B cell (primary cell): ENCODE results near the gene FAF1. TPM values are rescaled to one million over a fixed set of nuclear protein-coding genes. Genes with fewer than 3 reads are reported as not detected.

ENCODE experiments used
- ATAC-seq: fragments of 200-7000 bp; cut with Tn5 transposase; one replicate; pipeline ENCODE4 v1.10.0; 2021; ENCODE audit warnings: low read depth, mild to moderate bottlenecking, moderate number of reproducible peaks, moderate library complexity
- CTCF ChIA-PET: fragments of 350-600 bp; sonication (Branson Sonifier 250); formaldehyde crosslinking; loops from one replicate; lab custom pipeline; 2021; ENCODE audit warnings: antibody characterized with exemption, inconsistent platforms; lab: Charles Lee
- POLR2A ChIA-PET: fragments of 350-600 bp; sonication (Branson Sonifier 250); formaldehyde crosslinking; loops from one replicate; lab custom pipeline; 2021; ENCODE audit warnings: antibody characterized with exemption; lab: Charles Lee
- DNase-seq: peaks from one replicate; pipeline ENCODE4 v3.0.0; 2013
- H2AFZ ChIP-seq: 2 replicates; pipeline ENCODE4 v1.6.1; 2012; ENCODE audit warnings: mild to moderate bottlenecking, low read depth, low read length; ENCODE audit not compliant: insufficient read depth, poor library complexity, severe bottlenecking
- H3K27ac ChIP-seq, 2 donors: 1 replicate in 1 of 2; 2 replicates in 1 of 2; pipeline ENCODE4 v1.5.1; 2012 to 2013; ENCODE audit warnings: low read length in 2 of 2, mild to moderate bottlenecking in 2 of 2, moderate library complexity in 1 of 2
- H3K27me3 ChIP-seq, 4 experiments: fragments of 200-600 bp in 1 of 4; sonication (generic) in 1 of 4; replicated peaks in 1 of 4; 1 replicate in 2 of 4; 2 replicates in 2 of 4; pipeline versions ENCODE4 v1.6.1 to v1.7.0; 2013 to 2016; ENCODE audit warnings: low read length in 3 of 4, mild to moderate bottlenecking in 2 of 4, mixed read lengths in 1 of 4, moderate library complexity in 1 of 4; ENCODE audit not compliant: insufficient read depth in 4 of 4, control insufficient read depth in 3 of 4; ENCODE audit errors: control extremely low read depth in 1 of 4
- H3K36me3 ChIP-seq, 2 experiments: replicated peaks in 1 of 2; 1 replicate in 1 of 2; 2 replicates in 1 of 2; pipeline versions ENCODE4 v1.6.1 to v1.7.1; 2013; ENCODE audit warnings: low read length in 1 of 2; ENCODE audit not compliant: insufficient read depth in 2 of 2, control insufficient read depth in 1 of 2; ENCODE audit errors: control extremely low read depth in 1 of 2, extremely low read depth in 1 of 2
- H3K4me1 ChIP-seq, 2 donors: fragments of 200-600 bp in 1 of 2; sonication (generic) in 1 of 2; 1 replicate in 1 of 2; 2 replicates in 1 of 2; pipeline versions ENCODE4 v1.5.1 to v1.6.1; 2013 to 2017; ENCODE audit warnings: low read length in 2 of 2; ENCODE audit not compliant: control insufficient read depth in 2 of 2, insufficient read depth in 2 of 2
- H3K4me2 ChIP-seq: replicated peaks from 2 replicates; pipeline ENCODE3; 2012; ENCODE audit warnings: mild to moderate bottlenecking, low read depth, low read length; ENCODE audit not compliant: poor library complexity, severe bottlenecking
- H3K4me3 ChIP-seq, 5 experiments: fragments of 200-600 bp in 1 of 5; sonication (generic) in 1 of 5; 1 replicate in 3 of 5; 2 replicates in 2 of 5; pipeline versions ENCODE4 v1.5.1 to v1.7.0; 2011 to 2016; ENCODE audit warnings: low read length in 4 of 5, mild to moderate bottlenecking in 4 of 5, low read depth in 2 of 5, control low read depth in 1 of 5, moderate library complexity in 1 of 5; ENCODE audit not compliant: insufficient read depth in 1 of 5; ENCODE audit errors: control extremely low read depth in 1 of 5, extremely low read depth in 1 of 5
- H3K79me2 ChIP-seq: fragments of 200-600 bp; sonication (generic); one replicate; pipeline ENCODE4 v1.6.0; 2016; ENCODE audit warnings: low read length; ENCODE audit not compliant: control insufficient read depth, insufficient read depth
- H3K9ac ChIP-seq: fragments of 200-600 bp; sonication (generic); 2 replicates; pipeline ENCODE4 v1.6.1; 2017; ENCODE audit warnings: mild to moderate bottlenecking, low read length, moderate library complexity
- H3K9me3 ChIP-seq, 3 donors: one replicate each; pipeline versions ENCODE4 v1.6.1 to v1.7.1; 2013; ENCODE audit warnings: low read length in 2 of 3; ENCODE audit not compliant: control insufficient read depth in 2 of 3, insufficient read depth in 1 of 3; ENCODE audit errors: control extremely low read depth in 1 of 3
- H4K20me1 ChIP-seq: 2 replicates; pipeline ENCODE4 v1.6.0; 2012; ENCODE audit warnings: mild to moderate bottlenecking, low read length; ENCODE audit not compliant: insufficient read depth, control insufficient read depth, poor library complexity, severe bottlenecking
- H3K27ac Mint-ChIP-seq: one replicate; pipeline ENCODE4 v1.8.0; 2021; ENCODE audit warnings: mixed read lengths
- H3K27me3 Mint-ChIP-seq: one replicate; pipeline ENCODE4 v1.8.0; 2021; ENCODE audit warnings: mixed read lengths
- H3K4me1 Mint-ChIP-seq: one replicate; pipeline ENCODE4 v1.8.0; 2021; ENCODE audit warnings: mixed read lengths
- H3K4me3 Mint-ChIP-seq: one replicate; pipeline ENCODE4 v1.8.0; 2021; ENCODE audit warnings: mixed read lengths
- H3K9me3 Mint-ChIP-seq: one replicate; pipeline ENCODE4 v1.8.0; 2022; ENCODE audit warnings: mixed read lengths; ENCODE audit not compliant: insufficient read depth
- EZH2 ChIP-seq: IDR thresholded peaks from 2 replicates; pipeline ENCODE4 v1.6.1; 2012; ENCODE audit warnings: borderline replicate concordance, low read depth, mild to moderate bottlenecking, moderate library complexity, low read length; ENCODE audit not compliant: insufficient read depth, poor library complexity, severe bottlenecking
- WGBS: methylation state at CpG from one replicate; pipeline ENCODE4 v1.1.5; 2013; ENCODE audit warnings: missing lambda C conversion rate; ENCODE audit not compliant: insufficient coverage; 5-methylcytosine and 5-hydroxymethylcytosine counted together
- intact Hi-C: fragments of 100-400 bp; cut with micrococcal nuclease; formaldehyde crosslinking; loops from one replicate; pipeline ENCODE4 v1.10.0; 2022
- polyA plus RNA-seq: library from polyadenylated mRNA; depleted of rRNA; stranded (reverse); fragments of >200 nt; gene quantifications from 2 replicates; pipeline ENCODE4 v1.2.3, GENCODE V29; 2012
- total RNA-seq, 2 donors: library from RNA; stranded (reverse); fragments of 120-200 nt in 1 of 2; gene quantifications; 1 replicate in 1 of 2; 2 replicates in 1 of 2; pipeline versions ENCODE4 v1.2.3 to v1.2.4, GENCODE V29; 2013 to 2022
- TF ChIP-seq, protein P1 (sequence below): fragments of 200-600 bp; IDR thresholded peaks from one replicate; pipeline ENCODE4 v1.8.0; 2022; ENCODE audit warnings: antibody characterized with exemption, mild to moderate bottlenecking

Gene FAF1
- total and polyA plus RNA-seq, 2 donors (not counting 1 experiment from before 2014, with no cell fraction given): 10.1 to 58.4 TPM

DNA sequence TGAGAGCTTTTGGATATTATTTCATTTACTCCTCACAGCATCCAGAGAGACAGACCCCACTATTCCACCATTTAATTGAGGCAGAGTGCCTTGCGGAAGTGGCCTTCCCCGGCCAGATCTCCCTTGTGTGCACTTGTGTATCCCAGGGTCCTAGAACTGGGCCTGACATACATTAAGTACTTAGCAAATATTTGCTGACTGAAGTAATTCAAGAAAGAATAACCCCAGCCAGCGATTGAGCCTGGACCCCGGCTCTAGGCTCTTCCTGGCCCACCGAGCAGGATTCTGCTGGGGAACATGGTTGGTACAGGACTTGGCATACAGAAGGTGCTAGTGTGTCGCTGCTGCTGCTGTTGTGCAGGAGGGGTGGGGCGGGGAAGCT, 545.2 kb downstream of the FAF1 start:
- Mint-ChIP-seq H3K27ac (no peak overlapping the region), H3K9me3 (peaks cover 4% of the 10 kb centered on the region), H3K27me3 (peaks cover 57% of the 10 kb centered on the region), H3K4me3 (no peak overlapping the region), H3K4me1 (peaks cover 16% of the 10 kb centered on the region)
- Histone ChIP-seq H3K27me3 (peaks cover 0 to 63% (median 44%) of the 10 kb centered on the region in 4 experiments), H4K20me1 (no peaks in the 10 kb centered on the region), H3K9me3 (peaks cover 0 to 58% (median 5%) of the 10 kb centered on the region in 3 donors), H3K4me1 (peaks cover 24 to 31% of the 10 kb centered on the region in 2 donors), H2AFZ (no peak overlapping the region), H3K79me2 (no peaks in the 10 kb centered on the region), H3K36me3 (no peaks in the 10 kb centered on the region), H3K9ac (no peak overlapping the region), H3K4me3 (no peak overlapping the region), H3K27ac (no peak overlapping the region), H3K4me2 (no peak overlapping the region)
- no peak for TF ChIP-seq EZH2
- TF ChIP-seq, protein P1, sequence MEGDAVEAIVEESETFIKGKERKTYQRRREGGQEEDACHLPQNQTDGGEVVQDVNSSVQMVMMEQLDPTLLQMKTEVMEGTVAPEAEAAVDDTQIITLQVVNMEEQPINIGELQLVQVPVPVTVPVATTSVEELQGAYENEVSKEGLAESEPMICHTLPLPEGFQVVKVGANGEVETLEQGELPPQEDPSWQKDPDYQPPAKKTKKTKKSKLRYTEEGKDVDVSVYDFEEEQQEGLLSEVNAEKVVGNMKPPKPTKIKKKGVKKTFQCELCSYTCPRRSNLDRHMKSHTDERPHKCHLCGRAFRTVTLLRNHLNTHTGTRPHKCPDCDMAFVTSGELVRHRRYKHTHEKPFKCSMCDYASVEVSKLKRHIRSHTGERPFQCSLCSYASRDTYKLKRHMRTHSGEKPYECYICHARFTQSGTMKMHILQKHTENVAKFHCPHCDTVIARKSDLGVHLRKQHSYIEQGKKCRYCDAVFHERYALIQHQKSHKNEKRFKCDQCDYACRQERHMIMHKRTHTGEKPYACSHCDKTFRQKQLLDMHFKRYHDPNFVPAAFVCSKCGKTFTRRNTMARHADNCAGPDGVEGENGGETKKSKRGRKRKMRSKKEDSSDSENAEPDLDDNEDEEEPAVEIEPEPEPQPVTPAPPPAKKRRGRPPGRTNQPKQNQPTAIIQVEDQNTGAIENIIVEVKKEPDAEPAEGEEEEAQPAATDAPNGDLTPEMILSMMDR: no peak
- ATAC-seq (no peak), DNase-seq (no peak)
- POLR2A ChIA-PET: no interaction called here
- CTCF ChIA-PET: no interaction called here
- 38% methylated on average over 5 of the region's 7 CpGs for WGBS
- intact Hi-C loops: no loop called here

DNA sequence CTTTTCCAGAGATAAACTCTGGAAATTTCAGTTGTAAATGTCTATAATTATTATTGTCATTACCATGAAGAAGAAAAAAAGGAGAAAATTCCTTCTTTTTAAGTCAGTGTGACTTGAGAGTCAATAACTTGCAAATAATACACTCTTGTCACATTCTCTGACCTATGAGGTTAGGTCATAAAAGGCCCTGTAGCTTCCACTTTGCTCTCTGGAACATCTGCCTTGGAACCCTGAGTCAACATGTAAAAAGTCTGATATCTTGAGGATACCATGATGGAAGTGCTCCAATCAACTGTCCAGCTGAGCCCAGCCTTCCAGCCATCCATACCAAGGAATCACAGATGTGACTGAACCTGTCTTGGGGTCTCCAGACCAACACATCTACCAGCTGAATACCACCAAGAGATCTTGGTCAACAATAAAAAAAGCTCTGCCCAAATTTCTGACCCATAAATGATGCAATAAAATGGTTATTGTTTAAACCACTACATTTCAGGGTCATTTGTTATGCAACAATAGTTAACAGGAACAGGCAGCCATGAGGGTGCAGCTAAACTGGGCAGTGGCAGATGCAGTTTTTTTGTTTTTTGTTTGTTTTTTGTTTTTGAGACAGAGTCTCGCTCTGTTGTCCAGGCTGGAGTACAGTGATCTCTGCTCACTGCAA, 547.1 kb downstream of the FAF1 start:
- H3K4me3 ChIP-seq: no peak overlapping the region
- no peaks in the 10 kb centered on the region for H3K79me2 ChIP-seq
- CTCF ChIA-PET: no interaction called here
- H3K9ac ChIP-seq: no peak overlapping the region
- no peak overlapping the region for H3K27ac ChIP-seq
- no peak for DNase-seq
- H2AFZ ChIP-seq: no peak overlapping the region
- peaks cover 12 to 17% of the 10 kb centered on the region in 2 donors for H3K4me1 ChIP-seq
- no peak for ATAC-seq
- TF ChIP-seq, protein P1: no peak
- no peak for TF ChIP-seq EZH2
- H3K4me1 Mint-ChIP-seq: peaks cover 12% of the 10 kb centered on the region
- no peak overlapping the region for H3K4me3 Mint-ChIP-seq
- no peaks in the 10 kb centered on the region for H3K36me3 ChIP-seq
- H3K4me2 ChIP-seq: no peak overlapping the region
- H3K27ac Mint-ChIP-seq: no peak overlapping the region
- H3K27me3 ChIP-seq: peaks cover 0 to 47% (median 33%) of the 10 kb centered on the region in 4 experiments
- H3K9me3 ChIP-seq: peaks cover 0 to 43% (median 5%) of the 10 kb centered on the region in 3 donors
- H3K9me3 Mint-ChIP-seq: peaks cover 8% of the 10 kb centered on the region
- POLR2A ChIA-PET: no interaction called here
- no peaks in the 10 kb centered on the region for H4K20me1 ChIP-seq
- intact Hi-C loops: no loop called here
- 100% methylated on average over 1 of the region's 1 CpG for WGBS
- H3K27me3 Mint-ChIP-seq: peaks cover 54% of the 10 kb centered on the region
